GM18508 (cell line): ENCODE measurements around the gene HINT2.

ENCODE experiments used
- ATAC-seq: cut with Tn5 transposase; IDR thresholded peaks from one replicate; pipeline ENCODE4 v1.9.1; 2021; ENCODE audit warnings: moderate number of reproducible peaks; ENCODE audit not compliant: insufficient read depth, unreplicated experiment

Gene HINT2

DNA sequence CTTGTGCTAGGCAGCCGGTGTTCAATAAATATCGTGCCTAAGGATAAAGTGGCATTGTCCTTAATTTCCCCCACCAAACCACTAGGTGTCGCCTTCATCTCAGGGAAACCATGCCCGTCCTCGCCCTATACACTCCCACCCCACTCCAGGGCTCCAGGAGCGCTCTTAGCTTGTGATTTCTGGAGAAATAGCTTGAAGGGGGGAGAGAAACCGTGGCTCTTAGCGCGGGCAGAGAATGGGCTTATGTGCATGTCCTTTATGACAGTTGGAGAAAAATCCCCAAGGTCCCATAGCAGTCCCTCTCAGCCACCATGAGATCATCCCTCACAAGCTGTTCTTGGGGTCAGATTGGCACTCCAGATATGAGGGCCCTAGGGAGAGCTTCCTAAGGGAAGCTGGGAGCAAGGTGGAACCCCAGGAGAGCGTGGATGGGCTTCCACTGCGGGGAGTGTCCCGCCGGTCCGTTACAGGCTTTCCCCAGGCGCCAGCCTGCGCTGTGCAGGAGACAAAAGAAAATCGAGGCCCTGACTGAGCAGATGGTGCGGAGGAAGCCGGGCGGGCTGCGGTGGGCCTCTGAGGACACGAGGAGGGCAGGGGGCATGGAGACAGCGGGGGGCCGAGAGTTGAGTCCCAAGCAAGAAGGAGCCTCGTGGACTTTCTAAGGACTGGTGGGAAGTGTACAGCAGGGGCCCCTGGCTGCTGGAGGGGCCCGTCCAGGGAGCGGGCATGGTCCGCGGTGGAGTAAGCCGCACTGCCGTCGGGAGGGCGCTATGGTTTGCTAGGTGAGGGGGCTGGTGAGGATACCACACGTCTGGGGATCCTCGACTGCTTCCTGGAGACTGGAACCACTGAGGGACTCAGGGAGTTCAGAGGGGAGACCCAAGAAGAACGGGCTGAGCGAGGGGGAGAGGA, 24.2 kb downstream of the HINT2 start:
- no peak for ATAC-seq

DNA sequence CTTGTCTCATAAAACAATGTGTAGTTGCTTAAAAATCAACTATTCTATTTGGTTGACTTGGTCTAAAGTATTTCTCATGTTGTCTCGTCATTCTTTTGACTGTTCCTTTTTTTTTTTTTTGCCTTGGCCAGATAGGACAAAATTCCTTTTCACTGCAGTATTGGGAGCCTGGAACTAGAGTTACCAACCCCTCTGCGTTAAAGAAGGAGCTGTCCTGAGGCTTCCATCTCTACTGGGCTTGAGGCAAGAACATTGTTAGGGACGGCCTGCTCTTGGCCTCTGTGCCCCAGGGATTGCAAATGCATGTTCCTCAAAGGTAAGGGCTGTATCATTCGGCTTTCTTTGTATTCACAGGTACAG, 24.8 kb downstream of the HINT2 start:
- no peak for ATAC-seq

GRCh38 chr9:35789541-35789940, 25.3 kb downstream of the HINT2 start:
- no peak for ATAC-seq

DNA sequence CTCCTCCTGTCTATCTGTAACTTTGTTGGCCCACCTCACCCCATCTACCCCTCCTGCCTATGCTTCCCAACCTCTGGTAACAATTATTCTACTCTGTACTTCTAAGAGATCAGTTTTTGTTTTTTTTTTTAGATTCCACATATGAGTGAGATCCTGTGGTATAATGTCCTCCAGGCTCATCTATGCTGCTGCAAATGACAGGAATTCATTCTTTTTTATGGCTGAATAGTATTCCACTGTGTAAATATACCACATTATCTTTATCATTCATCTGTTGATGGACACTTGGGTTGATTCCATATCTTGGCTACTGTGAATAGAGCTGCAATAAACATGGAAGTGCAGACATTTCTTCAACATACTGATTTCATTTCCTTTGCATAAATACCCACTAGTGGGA, 31.4 kb downstream of the HINT2 start:
- ATAC-seq: no peak

- ATAC-seq: no peak
Measured at GRCh38 chr9:35781066-35781465, 33.8 kb downstream of the HINT2 start.

DNA sequence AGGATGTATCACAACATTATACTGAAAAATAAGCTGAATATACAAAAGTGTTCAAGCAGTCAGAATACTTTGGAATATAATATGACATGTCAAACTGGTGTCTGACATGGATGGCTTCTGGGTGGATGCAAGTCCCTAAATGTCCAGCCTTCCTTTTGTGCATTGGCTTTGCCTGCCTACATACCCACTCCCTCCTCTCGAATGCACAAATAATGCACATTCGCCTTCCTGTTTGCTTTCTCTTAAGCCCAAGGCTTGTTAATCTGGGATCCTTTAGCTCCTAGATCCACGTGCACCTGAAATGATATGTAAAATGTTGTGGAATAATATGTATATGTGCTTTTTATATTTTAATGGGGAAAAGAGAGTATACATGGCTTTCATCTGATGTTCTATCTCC, 36.3 kb downstream of the HINT2 start:
- ATAC-seq: no peak

DNA sequence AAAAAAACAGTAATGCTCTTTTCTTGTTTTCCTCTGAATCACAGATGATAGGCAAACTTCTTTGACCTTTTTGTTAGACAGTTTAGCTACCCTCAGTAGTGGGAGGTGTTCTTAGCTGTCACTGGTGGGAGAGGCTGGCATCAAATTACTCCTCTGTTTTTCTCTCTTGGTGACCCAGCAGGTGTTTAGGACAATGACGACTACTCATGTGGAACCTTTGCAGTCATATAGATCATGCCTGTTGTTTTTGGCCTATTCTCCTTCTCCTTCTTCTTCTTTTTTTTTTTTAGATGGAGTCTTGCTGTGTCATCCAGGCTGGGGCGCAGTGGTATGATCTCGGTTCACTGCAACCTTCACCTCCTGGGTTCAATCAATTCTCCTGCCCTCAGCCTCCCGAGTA, 38.8 kb downstream of the HINT2 start:
- ATAC-seq: no peak

GRCh38 chr9:35774907-35775635, 39.8 kb downstream of the HINT2 start:
- no peak for ATAC-seq

DNA sequence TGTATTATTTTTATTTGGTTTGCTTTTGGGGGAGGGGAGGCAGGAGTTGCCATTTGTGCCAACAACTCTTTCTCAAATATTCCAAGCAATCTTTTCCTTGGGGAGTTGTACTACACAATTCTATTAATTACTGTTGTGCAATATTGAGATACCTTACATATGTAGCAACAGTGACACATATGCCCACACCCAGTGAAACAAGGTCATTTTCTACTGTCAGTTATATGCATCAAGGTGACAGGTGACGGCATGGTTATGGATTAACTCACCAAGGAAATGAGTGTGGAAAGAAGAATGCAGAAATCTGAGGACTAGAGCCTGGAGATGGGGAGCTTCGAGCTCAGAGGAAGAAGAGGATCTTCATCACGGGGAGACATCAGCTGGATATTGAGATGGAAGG, 42.9 kb downstream of the HINT2 start:
- ATAC-seq: no peak

DNA sequence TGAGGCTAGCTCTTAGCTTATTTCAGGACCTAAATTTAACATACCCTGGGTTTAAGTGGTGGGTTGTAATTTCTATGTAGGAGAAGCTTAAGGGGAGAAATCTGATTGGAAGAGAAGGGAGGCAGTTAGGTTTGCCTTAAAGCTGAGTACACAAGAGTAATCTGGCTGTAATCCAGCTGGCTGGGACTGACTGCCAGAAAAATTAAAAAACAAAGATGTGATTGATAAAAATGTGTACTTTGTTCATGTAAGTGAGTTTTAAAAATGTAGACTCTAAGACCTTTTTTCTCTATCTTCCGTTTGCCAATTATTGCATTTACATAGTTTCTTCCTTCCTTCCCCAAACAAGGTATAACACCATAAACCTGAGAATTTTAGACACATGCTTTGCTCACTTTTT, 43.3 kb downstream of the HINT2 start:
- no peak for ATAC-seq

DNA sequence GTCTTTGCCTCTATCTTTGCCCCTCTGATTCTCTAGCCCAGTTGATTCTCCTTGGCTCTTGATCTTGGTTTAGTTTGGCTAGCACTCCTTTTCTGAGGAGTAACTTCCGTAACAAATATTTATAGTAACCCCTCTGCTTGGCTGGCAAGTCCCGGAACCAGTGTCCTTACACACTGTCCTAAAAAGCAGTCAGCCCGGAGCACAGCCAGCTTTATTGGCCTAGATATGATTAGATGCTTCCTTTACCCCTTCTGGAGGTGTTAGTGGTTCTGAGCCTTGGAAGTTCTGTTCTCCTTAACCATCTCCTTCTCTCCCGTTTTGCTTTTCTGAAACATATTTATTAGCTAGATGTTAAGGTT, 43.8 kb downstream of the HINT2 start:
- no peak for ATAC-seq

DNA sequence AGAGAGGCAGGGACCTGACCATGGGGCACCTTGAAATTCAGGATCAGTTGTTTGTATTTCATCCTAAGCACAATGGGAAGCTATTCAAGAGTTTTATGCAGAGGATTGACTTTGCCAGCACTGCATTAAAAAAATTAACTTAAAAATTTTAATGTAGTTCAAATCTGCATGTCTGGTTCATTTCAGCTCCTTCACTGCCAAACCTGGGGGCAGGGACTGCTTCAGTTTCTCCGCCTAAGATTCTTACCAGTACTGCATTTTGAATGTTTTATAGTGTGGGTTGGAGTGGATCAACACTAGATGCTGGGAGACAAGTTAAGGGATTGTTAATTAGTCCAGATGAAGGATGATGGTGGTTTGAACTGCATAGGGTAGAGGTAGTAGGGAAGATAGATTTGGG, 45.1 kb downstream of the HINT2 start:
- no peak for ATAC-seq

- no peak for ATAC-seq
Measured at GRCh38 chr9:35767458-35767857, 47.4 kb downstream of the HINT2 start.

DNA sequence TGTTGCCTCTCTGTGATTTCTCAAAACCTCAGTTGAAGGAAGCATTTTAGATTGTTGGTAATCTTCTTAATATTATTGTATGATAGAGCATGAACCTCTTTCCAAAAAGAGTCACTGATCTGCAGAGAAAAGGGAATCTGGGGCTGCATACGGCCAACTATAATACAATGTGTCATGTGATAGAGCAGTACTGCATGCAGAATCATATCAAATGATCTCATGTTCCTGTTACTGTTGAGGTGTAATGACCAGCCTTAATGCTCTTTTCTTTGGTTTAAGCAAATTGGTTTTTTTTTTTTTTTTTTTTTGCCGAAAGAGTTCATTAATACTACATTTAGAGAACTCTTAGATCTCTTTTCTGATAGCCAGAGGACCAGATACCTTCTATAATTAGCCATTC, 47.8 kb downstream of the HINT2 start:
- no peak for ATAC-seq

GRCh38 chr9:35763803-35764202, 51.0 kb downstream of the HINT2 start:
- no peak for ATAC-seq

GRCh38 chr9:35763181-35763580, 51.7 kb downstream of the HINT2 start:
- ATAC-seq: no peak
